ENCODE results near the gene CACTIN.

Gene CACTIN

GRCh38 chr19:3672993-3673392 is 46.4 kb upstream of the CACTIN start:
- Histone ChIP-seq H3K4me1 (ENCODE audit: insufficient read depth, low read length, severe bottlenecking) (no peaks in the 10 kb centered on the region), H3K9me2 (ENCODE audit: low read depth, low read length) (no peaks in the 10 kb centered on the region), H3F3A (ENCODE audit: insufficient read depth, low read length) (no peaks in the 10 kb centered on the region), H3K4me3 (ENCODE audit: low read depth, low read length, poor library complexity, severe bottlenecking) (no peak overlapping the region), H3K27ac (ENCODE audit: low read depth, low read length, poor library complexity, severe bottlenecking) (no peak overlapping the region), H3K79me2 (ENCODE audit: insufficient read depth, low read length) (no peaks in the 10 kb centered on the region), H3K9ac (ENCODE audit: low read length) (no peak overlapping the region), H2AFZ (ENCODE audit: low read length) (no peak overlapping the region), H3K27me3 (ENCODE audit: insufficient read depth, low read length) (no peaks in the 10 kb centered on the region; the same call in none of the 2 replicates), H3K9me3 (ENCODE audit: low read length) (0 out of 2 replicates have a peak, but pooled peaks cover 2% of the 10 kb centered on the region), H3K36me3 (ENCODE audit: insufficient read depth, low read length) (no peaks in the 10 kb centered on the region; the same call in 1 of the 2 replicates), H4K20me1 (ENCODE audit: insufficient read depth, low read length) (no peaks in the 10 kb centered on the region), H3K4me2 (ENCODE audit: low read length) (no peak overlapping the region)
- TF ChIP-seq CTCF (IDR thresholded peaks at IDR 0.05; ENCODE audit: low read length) (no peak), EZH2 (IDR thresholded peaks at IDR 0.05; ENCODE audit: borderline replicate concordance, low read length) (no peak)

GRCh38 chr19:3672575-3672948 is 46.0 kb upstream of the CACTIN start:
- Histone ChIP-seq H3K9ac (ENCODE audit: low read length) (no peak overlapping the region), H3K36me3 (ENCODE audit: insufficient read depth, low read length) (no peaks in the 10 kb centered on the region; the same call in 1 of the 2 replicates), H3K9me2 (ENCODE audit: low read depth, low read length) (no peaks in the 10 kb centered on the region), H3K27me3 (ENCODE audit: insufficient read depth, low read length) (no peaks in the 10 kb centered on the region; the same call in none of the 2 replicates), H3K4me2 (ENCODE audit: low read length) (no peak overlapping the region), H3K79me2 (ENCODE audit: insufficient read depth, low read length) (no peaks in the 10 kb centered on the region), H4K20me1 (ENCODE audit: insufficient read depth, low read length) (no peaks in the 10 kb centered on the region), H3K27ac (ENCODE audit: low read depth, low read length, poor library complexity, severe bottlenecking) (no peak overlapping the region), H3K4me1 (ENCODE audit: insufficient read depth, low read length, severe bottlenecking) (no peaks in the 10 kb centered on the region), H3F3A (ENCODE audit: insufficient read depth, low read length) (no peaks in the 10 kb centered on the region), H3K9me3 (ENCODE audit: low read length) (0 out of 2 replicates have a peak, but pooled peaks cover 2% of the 10 kb centered on the region), H3K4me3 (ENCODE audit: low read depth, low read length, poor library complexity, severe bottlenecking) (no peak overlapping the region), H2AFZ (ENCODE audit: low read length) (no peak overlapping the region)
- TF ChIP-seq EZH2 (IDR thresholded peaks at IDR 0.05; ENCODE audit: borderline replicate concordance, low read length) (no peak), CTCF (IDR thresholded peaks at IDR 0.05; ENCODE audit: low read length) (no peak)

GRCh38 chr19:3671680-3672574 is 45.3 kb upstream of the CACTIN start:
- Histone ChIP-seq H3K9me2 (ENCODE audit: low read depth, low read length) (no peaks in the 10 kb centered on the region), H4K20me1 (ENCODE audit: insufficient read depth, low read length) (no peaks in the 10 kb centered on the region), H3K4me1 (ENCODE audit: insufficient read depth, low read length, severe bottlenecking) (no peaks in the 10 kb centered on the region), H3K79me2 (ENCODE audit: insufficient read depth, low read length) (no peaks in the 10 kb centered on the region), H3K27me3 (ENCODE audit: insufficient read depth, low read length) (no peaks in the 10 kb centered on the region; the same call in none of the 2 replicates), H3F3A (ENCODE audit: insufficient read depth, low read length) (no peaks in the 10 kb centered on the region), H3K4me3 (ENCODE audit: low read depth, low read length, poor library complexity, severe bottlenecking) (no peak overlapping the region), H3K9me3 (ENCODE audit: low read length) (0 out of 2 replicates have a peak, but pooled peaks cover 2% of the 10 kb centered on the region), H3K9ac (ENCODE audit: low read length) (no peak overlapping the region), H3K36me3 (ENCODE audit: insufficient read depth, low read length) (no peaks in the 10 kb centered on the region; the same call in 1 of the 2 replicates), H2AFZ (ENCODE audit: low read length) (no peak overlapping the region), H3K27ac (ENCODE audit: low read depth, low read length, poor library complexity, severe bottlenecking) (no peak overlapping the region), H3K4me2 (ENCODE audit: low read length) (no peak overlapping the region)
- TF ChIP-seq EZH2 (IDR thresholded peaks at IDR 0.05; ENCODE audit: borderline replicate concordance, low read length), result no peak

Measured in OCI-LY1 (cell line).